Renal cortical epithelial cell (primary cell): ENCODE data around the gene GAB2. TPM values are rescaled to one million over a fixed set of nuclear protein-coding genes. Genes with fewer than 3 reads are reported as not detected.

ENCODE experiments used
- DNase-seq: peaks from one replicate; pipeline ENCODE4 v3.0.0-alpha.2; 2011; ENCODE audit warnings: low read depth
- total RNA-seq: library from RNA; depleted of rRNA; stranded (reverse); fragments of >200 nt; gene quantifications from 2 replicates; pipeline ENCODE4 v1.2.3, GENCODE V29; 2014

GAB2 gene
- total RNA-seq, 1 donor from 2014 or later, result 11.0 TPM

- DNase-seq, result no peak
Measured at GRCh38 chr11:78400116-78400515, 17.5 kb downstream of the GAB2 start.

GRCh38 chr11:78399136-78399535 is 18.5 kb downstream of the GAB2 start:
- no peak for DNase-seq

GRCh38 chr11:78398715-78399114 is 18.9 kb downstream of the GAB2 start:
- no peak for DNase-seq

GRCh38 chr11:78397398-78397797 is 20.2 kb downstream of the GAB2 start:
- DNase-seq, result no peak

- DNase-seq, result no peak
Measured at GRCh38 chr11:78395597-78395996, 22.0 kb downstream of the GAB2 start.

- DNase-seq, result no peak
Measured at GRCh38 chr11:78392854-78393253, 24.8 kb downstream of the GAB2 start.

GRCh38 chr11:78391424-78391823 is 26.2 kb downstream of the GAB2 start:
- no peak for DNase-seq

- DNase-seq, result no peak
Measured at GRCh38 chr11:78390809-78391208, 26.8 kb downstream of the GAB2 start.

GRCh38 chr11:78386215-78386941 is 31.2 kb downstream of the GAB2 start:
- no peak for DNase-seq

GRCh38 chr11:78385205-78385604 is 32.4 kb downstream of the GAB2 start:
- no peak for DNase-seq

GRCh38 chr11:78384231-78384630 is 33.4 kb downstream of the GAB2 start:
- no peak for DNase-seq

- DNase-seq, result no peak
Measured at GRCh38 chr11:78381865-78382264, 35.8 kb downstream of the GAB2 start.

- DNase-seq, result no peak
Measured at GRCh38 chr11:78380615-78381051, 37.0 kb downstream of the GAB2 start.

GRCh38 chr11:78379039-78379670 is 38.5 kb downstream of the GAB2 start:
- DNase-seq, result no peak

GRCh38 chr11:78377625-78378418 is 39.8 kb downstream of the GAB2 start:
- DNase-seq, result no peak

- DNase-seq, result no peak
Measured at GRCh38 chr11:78376858-78377257, 40.8 kb downstream of the GAB2 start.

- no peak for DNase-seq
Measured at GRCh38 chr11:78374917-78375316, 42.7 kb downstream of the GAB2 start.

- no peak for DNase-seq
Measured at GRCh38 chr11:78373689-78374088, 43.9 kb downstream of the GAB2 start.

- no peak for DNase-seq
Measured at GRCh38 chr11:78372114-78372768, 45.4 kb downstream of the GAB2 start.

GRCh38 chr11:78371221-78371891 is 46.3 kb downstream of the GAB2 start:
- DNase-seq, result no peak

GRCh38 chr11:78370406-78371172 is 47.0 kb downstream of the GAB2 start:
- no peak for DNase-seq
